NCI-H526 (cell line): Measurements from ENCODE around the gene TRIM24.

Experiments
- DNase-seq, 2 experiments: peaks; one replicate each; lab custom pipeline; 2025; lab: John Stamatoyannopoulos, UW

Gene TRIM24

GRCh38 chr7:138625849-138626230 lies 165.8 kb downstream of the TRIM24 start:
- no peak for DNase-seq

GRCh38 chr7:138626846-138627245 lies 166.8 kb downstream of the TRIM24 start:
- no peak for DNase-seq

- DNase-seq, result no peak
Measured at GRCh38 chr7:138627361-138627760, 167.3 kb downstream of the TRIM24 start.

GRCh38 chr7:138630059-138630610 lies 170.1 kb downstream of the TRIM24 start:
- no peak for DNase-seq

GRCh38 chr7:138632384-138632783 lies 172.3 kb downstream of the TRIM24 start:
- DNase-seq, result no peak

- no peak for DNase-seq
Measured at GRCh38 chr7:138632826-138633602, 173.0 kb downstream of the TRIM24 start.
